Neural crest cell (in vitro differentiated cells): Measurements from ENCODE around the gene ANKH. TPM values are rescaled to one million over a fixed set of nuclear protein-coding genes. Genes with fewer than 3 reads are reported as not detected.

Source experiments
- DNase-seq: peaks from one replicate; pipeline ENCODE4 v3.0.0; 2021; ENCODE audit warnings: low read depth, mixed read lengths, low spot score
- H3K27ac Mint-ChIP-seq: one replicate; pipeline ENCODE4 v1.8.0; 2021; ENCODE audit warnings: mild to moderate bottlenecking, mixed read lengths; ENCODE audit not compliant: unreplicated experiment
- H3K27me3 Mint-ChIP-seq: 2 replicates; pipeline ENCODE4 v1.8.0; 2021; ENCODE audit warnings: low read depth, mild to moderate bottlenecking, mixed read lengths
- H3K36me3 Mint-ChIP-seq: 2 replicates; pipeline ENCODE4 v1.8.0; 2021; ENCODE audit warnings: low read depth, mild to moderate bottlenecking, mixed read lengths
- H3K4me1 Mint-ChIP-seq: 2 replicates; pipeline ENCODE4 v1.8.0; 2021; ENCODE audit warnings: mixed read lengths
- H3K4me3 Mint-ChIP-seq: one replicate; pipeline ENCODE4 v1.8.0; 2021; ENCODE audit warnings: mild to moderate bottlenecking, mixed read lengths
- H3K9me3 Mint-ChIP-seq: 2 replicates; pipeline ENCODE4 v1.8.0; 2021; ENCODE audit warnings: mixed read lengths
- total RNA-seq: library from RNA; stranded (reverse); gene quantifications from 2 replicates; pipeline ENCODE4 v1.2.1, GENCODE V29; 2021
- TF ChIP-seq, protein P1 (sequence below): fragments of 200-600 bp; sonication (generic); conservative IDR thresholded peaks from 2 replicates; pipeline ENCODE4 v1.5.0; 2021; ENCODE audit warnings: antibody characterized with exemption, mild to moderate bottlenecking

Gene ANKH
- total RNA-seq, 1 donor from 2014 or later, result 28.6 TPM

DNA sequence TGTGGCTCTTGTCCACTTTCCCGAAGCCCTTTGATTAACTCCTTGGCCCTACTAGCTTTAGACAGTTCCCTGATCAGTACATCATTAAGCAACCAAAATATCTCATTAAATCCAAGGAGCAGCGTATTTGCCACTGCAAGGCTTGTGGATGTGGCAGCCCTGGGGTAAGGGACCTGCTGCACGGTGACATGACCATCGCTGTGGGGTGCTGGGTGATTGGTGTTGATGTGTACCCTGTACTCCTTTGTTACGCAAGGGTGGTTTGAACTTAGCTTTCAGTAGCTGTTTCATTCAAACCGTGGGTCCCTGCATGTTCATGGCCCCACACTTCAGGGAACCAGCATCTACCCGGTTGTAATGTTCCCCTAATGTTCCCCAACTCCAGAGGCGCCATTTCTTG, 166.0 kb downstream of the ANKH start:
- Mint-ChIP-seq H3K27me3 (no peaks in the 10 kb centered on the region), H3K4me3 (no peak overlapping the region), H3K4me1 (peaks cover 13% of the 10 kb centered on the region), H3K9me3 (no peaks in the 10 kb centered on the region), H3K36me3 (peaks cover 23% of the 10 kb centered on the region), H3K27ac (no peak overlapping the region)
- TF ChIP-seq, protein P1, sequence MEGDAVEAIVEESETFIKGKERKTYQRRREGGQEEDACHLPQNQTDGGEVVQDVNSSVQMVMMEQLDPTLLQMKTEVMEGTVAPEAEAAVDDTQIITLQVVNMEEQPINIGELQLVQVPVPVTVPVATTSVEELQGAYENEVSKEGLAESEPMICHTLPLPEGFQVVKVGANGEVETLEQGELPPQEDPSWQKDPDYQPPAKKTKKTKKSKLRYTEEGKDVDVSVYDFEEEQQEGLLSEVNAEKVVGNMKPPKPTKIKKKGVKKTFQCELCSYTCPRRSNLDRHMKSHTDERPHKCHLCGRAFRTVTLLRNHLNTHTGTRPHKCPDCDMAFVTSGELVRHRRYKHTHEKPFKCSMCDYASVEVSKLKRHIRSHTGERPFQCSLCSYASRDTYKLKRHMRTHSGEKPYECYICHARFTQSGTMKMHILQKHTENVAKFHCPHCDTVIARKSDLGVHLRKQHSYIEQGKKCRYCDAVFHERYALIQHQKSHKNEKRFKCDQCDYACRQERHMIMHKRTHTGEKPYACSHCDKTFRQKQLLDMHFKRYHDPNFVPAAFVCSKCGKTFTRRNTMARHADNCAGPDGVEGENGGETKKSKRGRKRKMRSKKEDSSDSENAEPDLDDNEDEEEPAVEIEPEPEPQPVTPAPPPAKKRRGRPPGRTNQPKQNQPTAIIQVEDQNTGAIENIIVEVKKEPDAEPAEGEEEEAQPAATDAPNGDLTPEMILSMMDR, result no peak
- DNase-seq, result no peak

DNA sequence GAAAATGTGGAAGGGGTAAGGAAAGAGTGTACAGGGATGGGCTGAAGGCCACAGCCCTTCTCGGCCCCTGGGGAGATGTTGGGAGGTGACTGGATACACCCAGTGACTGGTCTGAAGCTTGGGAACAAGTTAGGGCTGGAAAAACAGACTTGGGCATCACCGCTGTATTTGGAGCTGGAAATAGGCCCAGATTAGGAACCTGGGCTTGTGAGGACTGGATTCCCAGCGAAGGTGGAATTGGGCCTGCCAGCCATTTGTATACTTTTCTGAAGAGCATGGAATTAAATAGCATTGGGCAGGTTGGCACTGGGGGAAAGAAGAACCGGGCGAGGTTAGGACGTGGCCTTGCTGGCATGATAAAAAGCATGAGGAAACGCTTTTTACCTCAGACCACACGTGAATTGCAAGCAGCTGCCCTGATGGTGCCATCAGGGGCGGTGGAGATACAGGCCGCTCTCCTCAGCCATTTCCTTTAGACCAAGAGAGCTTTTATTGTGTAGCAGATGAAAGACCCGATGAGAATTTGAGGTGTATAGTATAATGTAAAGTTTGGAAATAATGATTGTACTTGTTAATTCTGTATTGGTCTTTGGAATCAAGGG, 169.2 kb downstream of the ANKH start:
- H3K27me3 Mint-ChIP-seq, result no peaks in the 10 kb centered on the region
- H3K9me3 Mint-ChIP-seq, result no peaks in the 10 kb centered on the region
- peaks cover 16% of the 10 kb centered on the region for H3K36me3 Mint-ChIP-seq
- peak overlapping the region; percentile 35 for H3K27ac Mint-ChIP-seq
- no peak overlapping the region for H3K4me3 Mint-ChIP-seq
- TF ChIP-seq, protein P1, result no peak
- no peaks in the 10 kb centered on the region for H3K4me1 Mint-ChIP-seq
- DNase-seq, result no peak

DNA sequence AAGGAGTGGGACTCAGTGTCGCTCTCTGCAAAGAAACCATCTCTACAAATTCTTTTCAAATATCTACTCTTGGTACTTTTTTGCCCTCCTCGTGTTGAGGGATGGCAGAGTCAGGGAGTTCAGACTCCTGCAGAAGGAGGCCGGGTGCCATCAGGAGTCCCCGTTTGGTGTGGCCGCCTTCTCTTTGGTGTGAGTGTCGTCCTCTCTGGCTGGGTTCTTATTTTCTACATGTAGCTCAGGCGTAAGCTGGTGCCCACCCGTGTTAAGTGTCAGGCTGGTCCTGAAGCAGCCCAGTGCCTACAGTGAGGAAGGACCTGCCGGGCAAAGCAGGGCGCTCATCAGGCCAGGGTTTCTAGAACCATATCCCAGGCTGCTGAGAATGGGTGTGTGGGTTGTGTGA, 170.0 kb downstream of the ANKH start:
- Mint-ChIP-seq H3K9me3 (no peaks in the 10 kb centered on the region), H3K4me1 (no peaks in the 10 kb centered on the region), H3K36me3 (peaks cover 17% of the 10 kb centered on the region), H3K27me3 (no peaks in the 10 kb centered on the region), H3K4me3 (no peak overlapping the region), H3K27ac (peak overlapping the region; percentile 35)
- no peak for DNase-seq
- TF ChIP-seq, protein P1, result no peak

DNA sequence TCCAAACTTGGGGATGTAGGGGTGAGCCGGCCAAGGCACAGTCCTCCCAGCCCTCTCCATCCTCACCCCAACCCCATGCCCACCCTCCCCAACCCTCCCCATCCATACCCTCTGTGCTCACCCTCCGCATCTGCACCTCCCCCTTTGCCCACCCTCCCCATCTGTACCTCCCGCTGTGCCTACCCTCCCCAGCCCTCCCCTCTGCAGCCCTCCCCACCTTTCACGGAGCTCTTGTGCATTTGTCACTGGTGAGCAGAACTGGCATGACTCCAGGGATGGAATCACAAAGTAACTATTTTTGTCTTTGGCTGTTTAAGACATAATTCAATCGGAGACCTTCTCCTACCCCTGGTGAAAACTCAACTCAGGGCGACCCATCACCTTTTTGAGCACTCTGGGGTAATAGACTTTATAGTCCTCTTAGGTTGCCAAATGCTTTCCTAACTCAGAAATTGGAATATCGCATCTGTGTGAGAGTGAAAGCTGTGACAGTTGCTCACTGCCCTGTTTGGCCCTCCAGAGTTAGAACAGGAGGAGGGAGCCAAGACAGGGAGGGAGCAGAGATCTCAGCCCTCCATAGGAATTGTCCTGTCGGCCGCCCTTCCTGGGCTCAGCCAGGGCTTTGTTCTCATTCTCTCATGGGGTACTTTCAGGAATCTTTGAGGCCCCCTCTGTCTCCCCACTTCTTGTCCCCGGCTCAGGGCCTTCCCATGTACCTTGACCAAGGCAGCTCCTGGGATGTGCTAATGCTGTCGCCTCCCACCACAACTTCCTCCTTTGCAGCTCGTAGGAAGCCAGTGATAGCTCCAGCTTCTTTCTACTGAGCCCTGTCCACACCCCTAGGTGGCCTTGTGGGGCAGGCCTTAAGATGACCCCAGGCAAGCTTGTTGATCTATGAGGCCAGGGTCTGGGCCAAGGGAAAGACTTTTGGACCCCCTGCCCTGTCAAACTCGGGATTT, 170.8 kb downstream of the ANKH start:
- Mint-ChIP-seq H3K27me3 (no peaks in the 10 kb centered on the region), H3K27ac (no peak overlapping the region), H3K4me1 (no peaks in the 10 kb centered on the region), H3K9me3 (no peaks in the 10 kb centered on the region), H3K4me3 (no peak overlapping the region), H3K36me3 (peaks cover 25% of the 10 kb centered on the region)
- TF ChIP-seq, protein P1, result no peak
- DNase-seq, result no peak

DNA sequence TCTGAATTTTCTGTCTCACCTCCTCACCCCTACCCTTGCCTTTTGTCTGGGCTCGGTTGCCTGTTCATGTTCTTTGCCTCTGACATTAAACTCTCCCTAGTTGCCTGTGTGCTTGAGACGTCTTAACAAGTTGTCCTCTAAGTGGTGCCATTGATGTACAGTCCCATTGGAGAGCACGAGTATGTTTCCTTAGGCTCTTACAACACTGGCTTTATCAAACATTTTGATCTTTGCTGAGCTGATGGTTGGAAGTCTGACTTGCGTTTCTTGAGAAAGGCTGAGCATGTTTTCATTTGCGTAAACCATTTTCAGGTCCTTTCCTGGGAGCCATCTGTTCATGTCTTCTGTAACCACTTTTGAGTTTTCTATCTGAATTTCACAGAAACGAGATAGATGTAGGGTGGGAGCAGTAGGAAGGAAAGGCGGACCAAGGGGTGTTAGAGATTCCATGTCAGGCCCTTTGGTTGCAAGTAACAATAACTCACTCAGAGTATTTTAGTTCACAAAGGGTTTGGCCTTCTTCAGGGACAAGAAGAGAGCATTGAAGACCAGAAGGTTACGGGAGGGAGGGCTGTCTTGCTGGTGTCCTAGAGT, 171.7 kb downstream of the ANKH start:
- no peak overlapping the region for H3K4me3 Mint-ChIP-seq
- DNase-seq, result no peak
- H3K4me1 Mint-ChIP-seq, result no peaks in the 10 kb centered on the region
- H3K27ac Mint-ChIP-seq, result no peak overlapping the region
- peaks cover 28% of the 10 kb centered on the region for H3K36me3 Mint-ChIP-seq
- no peaks in the 10 kb centered on the region for H3K27me3 Mint-ChIP-seq
- TF ChIP-seq, protein P1, result no peak
- no peaks in the 10 kb centered on the region for H3K9me3 Mint-ChIP-seq
